Inflammatory macrophage (primary cell): Measurements from ENCODE around the gene FSCN2.
"Not testable (repeated sequence)": the region's sequence is repeated elsewhere in the genome, so short reads cannot be mapped to it uniquely, and the experiment has no call there.

Experiments
- DNase-seq, 2 donors: peaks; one replicate each; pipeline ENCODE4 v3.0.0-alpha.2; 2020 to 2022

FSCN2 gene

DNA sequence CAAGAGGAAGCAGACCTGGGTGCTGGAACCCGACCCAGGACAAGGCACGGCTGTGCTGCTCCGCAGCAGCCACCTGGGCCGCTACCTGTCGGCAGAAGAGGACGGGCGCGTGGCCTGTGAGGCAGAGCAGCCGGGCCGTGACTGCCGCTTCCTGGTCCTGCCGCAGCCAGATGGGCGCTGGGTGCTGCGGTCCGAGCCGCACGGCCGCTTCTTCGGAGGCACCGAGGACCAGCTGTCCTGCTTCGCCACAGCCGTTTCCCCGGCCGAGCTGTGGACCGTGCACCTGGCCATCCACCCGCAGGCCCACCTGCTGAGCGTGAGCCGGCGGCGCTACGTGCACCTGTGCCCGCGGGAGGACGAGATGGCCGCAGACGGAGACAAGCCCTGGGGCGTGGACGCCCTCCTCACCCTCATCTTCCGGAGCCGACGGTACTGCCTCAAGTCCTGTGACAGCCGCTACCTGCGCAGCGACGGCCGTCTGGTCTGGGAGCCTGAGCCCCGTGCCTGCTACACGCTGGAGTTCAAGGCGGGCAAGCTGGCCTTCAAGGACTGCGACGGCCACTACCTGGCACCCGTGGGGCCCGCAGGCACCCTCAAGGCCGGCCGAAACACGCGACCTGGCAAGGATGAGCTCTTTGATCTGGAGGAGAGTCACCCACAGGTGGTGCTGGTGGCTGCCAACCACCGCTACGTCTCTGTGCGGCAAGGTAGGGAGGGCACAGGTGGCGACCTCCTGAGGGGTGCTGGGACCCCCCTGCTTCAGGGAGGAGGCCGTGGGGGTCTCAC, 667 bp downstream of the FSCN2 start:
- no peak for DNase-seq

DNA sequence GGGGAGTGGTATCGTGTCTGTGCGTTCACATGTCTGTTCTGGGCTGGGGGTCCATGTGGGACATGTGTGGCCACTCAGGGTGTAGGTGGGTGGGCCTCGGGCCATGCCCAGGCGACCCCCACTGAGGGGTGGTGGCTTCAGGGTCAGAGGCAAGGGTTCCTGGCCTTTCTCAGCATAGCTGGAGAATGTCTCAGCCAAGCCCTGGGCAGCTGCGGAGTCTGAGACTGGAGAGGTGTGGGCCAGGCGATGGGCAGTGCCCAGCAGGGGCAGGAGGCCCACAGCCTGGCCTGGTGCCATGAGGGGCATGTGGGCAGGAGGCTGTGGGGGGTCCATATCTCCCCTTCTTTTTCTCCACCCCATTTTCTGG, 1.2 kb downstream of the FSCN2 start:
- DNase-seq, result no peak

DNA sequence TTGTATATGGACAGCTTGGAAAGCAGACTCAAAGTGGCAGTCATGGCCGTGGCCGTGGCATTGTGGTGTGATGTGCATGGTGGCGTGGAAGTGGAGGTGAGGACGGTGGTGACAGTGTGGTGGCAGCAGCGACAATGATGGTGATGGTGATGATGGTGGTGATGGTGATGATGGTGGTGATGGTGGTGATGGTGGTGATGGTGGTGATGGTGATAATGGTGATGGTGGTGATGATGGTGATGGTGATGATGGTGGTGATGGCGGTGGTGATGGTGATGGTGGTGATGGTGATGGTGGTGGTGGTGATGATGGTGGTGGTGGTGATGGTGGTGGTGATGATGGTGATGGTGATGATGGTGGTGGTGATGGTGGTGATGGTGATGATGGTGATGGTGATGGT, 2.8 kb downstream of the FSCN2 start:
- not testable (repeated sequence) for DNase-seq

DNA sequence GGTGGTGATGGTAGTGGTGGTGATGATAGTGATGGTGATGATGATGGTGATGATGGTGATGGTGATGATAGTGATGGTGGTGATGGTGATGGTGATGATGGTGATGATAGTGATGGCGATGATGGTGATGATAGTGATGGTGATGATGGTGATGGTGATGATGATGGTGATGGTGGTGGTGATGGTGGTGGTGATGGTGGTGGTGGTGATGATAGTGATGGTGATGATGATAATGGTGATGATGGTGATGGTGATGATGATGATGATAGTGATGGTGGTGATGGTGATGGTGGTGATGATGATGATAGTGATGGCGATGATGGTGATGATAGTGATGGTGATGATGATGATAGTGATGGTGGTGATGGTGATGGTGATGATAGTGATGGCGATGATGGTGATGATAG, 3.8 kb downstream of the FSCN2 start:
- not testable (repeated sequence) for DNase-seq

DNA sequence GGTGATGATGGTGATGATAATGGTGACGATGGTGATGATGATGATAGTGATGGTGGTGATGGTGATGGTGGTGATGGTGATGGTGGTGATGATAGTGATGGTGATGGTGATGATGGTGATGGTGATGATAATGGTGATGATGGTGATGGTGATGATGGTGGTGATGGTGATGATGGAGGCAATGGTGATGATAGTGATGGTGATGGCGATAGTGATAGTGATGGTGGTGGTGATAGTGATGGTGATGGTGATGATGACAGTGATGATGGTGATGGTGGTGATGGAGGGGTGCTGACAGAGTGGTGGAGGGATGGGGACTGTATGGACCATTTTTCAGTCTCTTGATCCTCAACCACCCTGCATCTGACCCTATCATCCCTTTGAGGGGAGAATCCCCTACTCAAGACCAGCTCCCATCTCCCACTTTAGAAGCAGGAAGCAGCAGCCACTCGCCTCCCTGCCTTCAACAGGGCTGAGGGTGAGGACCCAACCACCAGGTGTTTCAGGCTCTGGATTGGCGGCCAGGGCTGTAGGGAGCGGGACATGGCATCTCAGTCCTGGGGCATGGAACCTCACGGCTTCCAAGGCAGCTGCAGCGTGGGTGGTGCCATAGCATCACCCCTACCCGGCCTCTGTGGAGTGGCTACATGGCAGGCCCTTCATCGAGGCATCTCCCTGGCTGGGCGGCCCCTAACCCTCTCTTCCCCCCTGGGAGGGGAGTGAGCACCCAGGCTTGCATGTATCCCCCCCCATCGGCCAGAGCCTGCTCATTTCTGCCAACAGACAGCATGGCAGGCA, 4.5 kb downstream of the FSCN2 start:
- DNase-seq, result no peak

DNA sequence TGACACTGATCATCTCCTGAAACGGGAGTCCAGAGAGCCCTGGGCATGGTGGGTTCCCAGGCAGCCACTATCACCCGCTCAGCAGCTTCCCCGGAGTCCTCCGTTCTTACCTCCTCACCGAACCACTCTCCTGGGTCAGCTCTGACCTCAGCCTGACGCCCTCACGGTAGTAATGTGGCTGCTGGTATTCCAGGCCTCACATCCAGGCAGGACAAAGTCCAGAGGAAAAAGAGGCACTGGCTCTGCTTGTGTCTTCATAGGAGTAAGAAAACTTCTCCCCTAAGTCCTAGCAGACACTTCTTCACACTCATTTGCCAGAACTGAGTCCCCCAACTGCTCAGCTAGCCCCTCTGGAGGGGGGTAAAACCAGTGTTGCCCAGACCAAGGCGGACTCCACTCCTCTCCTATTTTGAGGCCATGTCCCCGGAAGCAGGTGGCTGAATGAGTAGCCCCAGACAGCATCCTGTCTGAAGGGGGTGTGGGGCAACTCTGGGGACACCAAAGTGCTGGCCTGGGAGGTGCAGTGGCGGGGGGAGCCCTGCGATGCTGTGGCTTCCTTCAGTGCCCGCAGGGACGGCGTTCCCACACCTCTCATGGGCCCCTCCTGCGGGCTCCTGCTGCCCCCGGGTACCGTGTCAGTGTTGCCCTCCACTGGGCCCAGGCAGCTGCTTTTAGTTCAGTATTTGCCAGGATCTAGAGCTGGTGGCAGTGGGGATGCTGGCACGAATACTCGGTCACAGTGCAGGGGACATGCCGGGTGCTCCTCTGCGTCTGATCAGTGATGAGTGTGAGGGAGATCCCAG, 5.4 kb downstream of the FSCN2 start:
- DNase-seq, result no peak

DNA sequence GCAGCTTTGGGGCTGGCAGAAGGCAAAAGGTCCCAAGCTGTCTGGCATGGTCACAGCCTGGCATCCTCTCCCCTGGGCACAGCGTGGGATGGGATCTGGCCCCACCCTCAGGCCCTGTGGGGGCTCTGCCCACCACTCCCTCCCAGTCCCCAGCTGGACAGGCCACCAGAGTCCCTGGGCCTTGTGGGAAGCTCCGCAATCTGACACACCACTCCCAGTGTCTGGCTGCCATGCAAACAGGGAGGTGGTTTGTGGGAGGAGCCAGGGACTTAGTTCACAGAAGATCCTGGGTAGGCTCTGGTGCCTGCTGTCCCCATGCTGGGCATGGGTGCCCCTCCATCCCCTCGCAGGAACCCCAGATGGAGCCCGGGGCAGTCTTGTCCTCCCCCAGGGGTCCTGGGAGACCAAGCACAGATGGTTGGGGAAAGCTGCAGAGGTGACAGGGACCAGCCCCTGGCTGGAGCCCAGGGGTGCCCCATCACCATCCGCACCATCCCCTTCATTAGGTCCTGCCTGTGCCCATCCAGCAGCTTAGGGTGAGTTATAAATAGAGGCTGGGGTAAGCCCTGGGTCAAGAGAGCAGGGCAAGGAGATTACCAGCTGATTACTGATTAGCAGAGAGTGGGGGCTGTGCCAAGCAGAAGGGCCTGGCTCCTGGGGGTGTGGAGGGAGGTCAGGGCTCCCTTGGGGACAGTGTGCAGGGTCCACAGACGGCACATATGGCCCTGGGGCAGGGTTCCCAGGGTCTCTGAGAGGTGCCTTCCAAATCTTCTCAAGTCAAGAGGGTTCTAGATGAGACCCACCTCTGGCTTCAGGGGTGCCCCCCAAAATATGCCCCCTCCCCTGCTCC, 6.2 kb downstream of the FSCN2 start:
- no peak for DNase-seq

DNA sequence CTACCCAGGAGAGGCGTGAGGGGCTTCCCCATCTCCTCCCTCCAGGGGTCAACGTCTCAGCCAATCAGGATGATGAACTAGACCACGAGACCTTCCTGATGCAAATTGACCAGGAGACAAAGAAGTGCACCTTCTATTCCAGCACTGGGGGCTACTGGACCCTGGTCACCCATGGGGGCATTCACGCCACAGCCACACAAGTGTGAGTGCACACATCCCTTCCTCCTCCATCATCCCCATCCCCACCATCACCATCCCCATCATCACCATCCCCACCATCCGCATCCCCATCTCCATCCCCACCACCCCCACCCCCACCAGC, 6.8 kb downstream of the FSCN2 start:
- DNase-seq, result no peak

DNA sequence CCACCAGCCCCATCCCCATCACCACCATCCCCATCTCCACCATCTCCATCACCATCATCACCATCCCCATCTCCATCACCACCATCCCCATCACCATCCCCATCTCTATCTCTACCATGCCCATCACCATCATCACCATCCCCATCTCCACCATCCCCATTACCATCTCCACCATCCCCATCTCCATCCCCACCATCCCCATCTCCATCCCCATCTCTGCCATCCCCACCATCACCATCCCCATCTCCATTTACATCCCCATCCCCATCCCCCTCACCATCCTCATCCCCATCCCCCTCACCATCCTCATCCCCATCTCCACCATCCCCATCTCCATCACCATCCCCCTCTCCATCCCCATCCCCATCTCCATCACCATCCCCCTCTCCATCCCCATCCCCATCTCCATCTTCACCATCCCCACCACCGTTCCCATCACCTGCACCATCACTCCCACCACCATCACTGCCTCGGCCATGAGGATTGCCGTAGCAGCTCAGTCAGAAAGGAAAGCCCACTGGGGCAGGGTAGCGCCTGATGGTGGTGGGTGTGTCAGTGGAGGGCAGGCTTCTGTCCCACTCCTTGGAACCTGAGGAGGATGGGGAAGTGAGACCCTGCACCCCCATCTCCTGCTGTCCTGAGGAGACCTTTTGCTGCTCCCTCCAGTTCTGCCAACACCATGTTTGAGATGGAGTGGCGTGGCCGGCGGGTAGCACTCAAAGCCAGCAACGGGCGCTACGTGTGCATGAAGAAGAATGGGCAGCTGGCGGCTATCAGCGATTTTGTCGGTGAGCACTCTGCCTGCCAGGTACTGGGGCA, 7.5 kb downstream of the FSCN2 start:
- DNase-seq, result no peak

DNA sequence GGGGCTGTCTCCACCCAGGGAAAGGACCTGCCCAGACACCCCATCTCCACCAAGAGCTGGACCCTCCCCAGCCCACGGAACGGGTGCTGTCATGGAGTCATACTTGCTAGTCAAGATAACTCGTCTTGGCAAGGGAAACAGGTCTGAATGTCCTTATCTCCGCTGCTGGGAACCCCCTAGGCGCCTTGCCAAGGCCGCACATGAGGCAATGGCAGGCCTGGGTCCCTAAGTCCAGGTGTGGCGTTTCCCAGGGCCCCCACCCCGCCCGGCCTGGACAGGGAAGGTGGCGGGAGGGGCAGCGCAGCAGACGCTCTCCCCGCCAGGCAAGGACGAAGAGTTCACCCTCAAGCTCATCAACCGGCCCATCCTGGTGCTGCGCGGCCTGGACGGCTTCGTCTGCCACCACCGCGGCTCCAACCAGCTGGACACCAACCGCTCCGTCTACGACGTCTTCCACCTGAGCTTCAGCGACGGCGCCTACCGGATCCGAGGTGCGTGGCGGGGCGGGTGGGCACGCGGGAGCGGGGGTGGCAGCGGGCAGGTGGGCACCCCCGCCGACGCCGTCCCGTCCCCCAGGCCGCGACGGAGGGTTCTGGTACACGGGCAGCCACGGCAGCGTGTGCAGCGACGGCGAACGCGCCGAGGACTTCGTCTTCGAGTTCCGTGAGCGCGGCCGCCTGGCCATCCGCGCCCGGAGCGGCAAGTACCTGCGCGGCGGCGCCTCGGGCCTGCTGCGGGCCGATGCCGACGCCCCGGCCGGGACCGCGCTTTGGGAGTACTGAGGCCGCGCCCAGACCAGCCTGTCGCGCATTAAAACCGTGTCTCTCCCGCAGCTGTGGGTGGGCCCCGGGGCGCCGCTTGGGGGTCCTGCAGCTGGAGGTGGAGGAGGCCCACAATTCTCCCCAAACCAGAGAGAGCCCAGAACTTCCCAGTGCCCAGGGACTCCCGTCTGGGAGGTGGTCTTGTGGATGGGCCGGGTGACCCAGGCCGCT, 8.4 kb downstream of the FSCN2 start:
- DNase-seq, result peak in 1 of 2 donors; percentile 10

DNA sequence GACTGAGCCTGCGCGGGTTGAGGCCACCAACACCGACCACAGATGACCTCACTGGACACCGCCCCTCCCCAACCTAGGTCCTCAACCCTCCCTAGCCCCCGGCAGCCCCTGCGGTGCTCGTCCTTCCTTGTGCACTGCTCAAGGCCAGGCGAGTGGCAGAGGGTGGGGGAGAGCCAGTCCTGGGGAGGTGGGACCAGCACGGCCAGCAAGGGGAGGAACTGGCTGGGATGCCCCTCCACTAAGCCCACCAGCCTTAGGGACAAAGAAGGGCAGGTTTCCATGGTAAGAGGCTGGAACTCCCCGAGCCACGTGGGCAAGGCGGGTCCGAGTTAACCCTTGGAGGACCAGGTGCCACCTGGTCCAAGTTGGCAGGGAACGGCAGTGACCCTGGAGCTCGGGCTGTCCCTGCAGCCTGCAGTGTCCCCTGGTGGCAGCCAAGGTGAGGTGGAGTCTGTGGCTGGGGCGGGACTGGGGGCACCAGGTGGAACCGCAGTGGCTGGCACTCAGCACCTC, 9.2 kb downstream of the FSCN2 start:
- peak in 1 of 2 donors; percentile 21 for DNase-seq

DNA sequence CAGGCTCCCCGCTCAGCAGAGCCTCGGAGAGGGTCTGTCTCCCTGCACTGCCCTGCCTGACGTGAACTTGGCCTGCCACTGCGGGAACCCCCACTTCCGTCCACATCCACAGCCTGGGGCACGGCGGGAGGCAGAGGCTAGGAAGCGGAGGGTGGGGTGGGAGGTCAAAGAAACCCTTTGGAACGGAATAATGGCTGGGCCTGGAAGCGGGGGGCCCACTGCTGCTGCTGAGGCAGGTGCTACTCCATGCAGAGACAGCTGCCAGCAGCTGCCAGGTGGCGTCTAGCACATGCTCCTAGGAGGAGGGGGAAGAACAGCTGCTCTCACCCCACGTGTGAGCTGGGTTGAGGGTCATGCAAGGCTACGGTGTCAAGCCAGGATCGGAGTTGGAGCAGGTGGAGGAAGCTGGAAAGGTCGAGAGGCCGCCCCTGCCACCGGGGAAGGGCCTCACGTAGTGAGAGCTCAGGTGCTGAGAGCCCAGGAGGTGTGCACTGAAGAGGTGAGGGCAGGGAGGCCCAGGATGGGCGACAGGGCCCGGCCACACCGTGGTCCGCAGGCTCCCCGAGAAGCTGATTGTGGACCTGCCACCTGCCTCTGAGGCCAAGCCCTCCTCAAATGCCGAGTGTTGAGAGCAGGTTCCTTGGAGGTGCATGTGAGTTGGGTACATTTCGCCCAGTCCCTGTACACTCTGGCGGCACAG, 9.8 kb downstream of the FSCN2 start:
- DNase-seq, result no peak

DNA sequence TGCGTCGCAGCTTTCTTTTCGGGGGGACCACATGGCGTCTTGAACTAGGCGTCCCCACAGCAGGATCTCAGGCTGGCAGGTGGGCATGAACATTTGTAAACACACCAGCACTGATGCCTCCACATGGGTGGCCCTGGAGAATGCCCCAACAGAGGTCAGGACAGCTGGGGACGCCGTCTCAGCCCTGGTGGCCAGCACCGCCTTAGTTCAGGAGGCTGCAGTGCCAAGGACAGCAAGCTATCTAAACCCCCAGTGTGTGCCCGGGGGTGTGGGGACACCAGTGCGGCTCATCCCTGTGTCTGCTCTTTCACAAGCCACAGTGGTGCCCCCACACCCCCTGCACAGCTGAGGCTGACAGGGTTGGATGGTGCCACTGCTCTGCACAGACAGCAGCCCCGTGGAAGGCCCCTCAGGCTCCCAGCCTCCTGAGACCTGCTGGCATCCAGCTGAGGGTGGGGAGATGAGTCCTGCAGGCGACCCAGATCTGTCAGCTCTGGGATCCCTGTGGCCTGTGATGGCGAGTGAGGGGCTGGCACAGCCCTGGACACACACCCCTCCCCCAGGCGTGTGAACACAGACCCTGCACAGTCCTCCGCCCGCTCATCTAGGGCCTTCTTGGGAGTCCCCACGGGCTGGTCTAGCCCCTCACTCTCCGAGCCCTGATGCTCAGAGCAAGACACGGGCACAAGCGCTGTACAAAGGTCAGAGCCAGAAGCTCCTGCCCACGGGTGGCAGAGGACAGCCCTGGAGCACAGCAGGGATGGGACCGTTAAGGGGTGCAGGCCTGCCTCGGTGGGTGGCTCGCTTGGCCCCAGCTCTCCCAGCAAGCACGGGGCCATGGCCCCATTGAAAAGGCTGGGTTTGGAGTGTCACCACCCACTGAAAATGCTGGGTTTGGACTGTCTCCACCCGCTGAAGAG, 10.7 kb downstream of the FSCN2 start:
- DNase-seq, result no peak

DNA sequence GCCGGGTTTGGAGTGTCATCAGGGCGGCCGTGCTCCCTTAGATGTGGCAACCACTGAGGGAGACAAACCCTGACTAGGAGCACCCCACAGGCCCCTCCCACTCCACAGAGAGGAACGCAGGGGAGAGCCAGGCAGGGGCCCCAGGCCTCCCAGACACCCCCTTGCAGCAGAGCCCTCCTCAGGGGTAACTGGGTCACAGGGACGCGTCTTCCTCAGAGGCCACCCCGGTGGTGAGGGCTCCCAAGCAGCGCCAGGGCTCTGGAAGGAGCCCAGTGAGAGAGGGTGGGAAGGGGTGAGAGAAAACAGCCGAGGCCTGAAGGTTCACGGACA, 11.4 kb downstream of the FSCN2 start:
- DNase-seq, result no peak

DNA sequence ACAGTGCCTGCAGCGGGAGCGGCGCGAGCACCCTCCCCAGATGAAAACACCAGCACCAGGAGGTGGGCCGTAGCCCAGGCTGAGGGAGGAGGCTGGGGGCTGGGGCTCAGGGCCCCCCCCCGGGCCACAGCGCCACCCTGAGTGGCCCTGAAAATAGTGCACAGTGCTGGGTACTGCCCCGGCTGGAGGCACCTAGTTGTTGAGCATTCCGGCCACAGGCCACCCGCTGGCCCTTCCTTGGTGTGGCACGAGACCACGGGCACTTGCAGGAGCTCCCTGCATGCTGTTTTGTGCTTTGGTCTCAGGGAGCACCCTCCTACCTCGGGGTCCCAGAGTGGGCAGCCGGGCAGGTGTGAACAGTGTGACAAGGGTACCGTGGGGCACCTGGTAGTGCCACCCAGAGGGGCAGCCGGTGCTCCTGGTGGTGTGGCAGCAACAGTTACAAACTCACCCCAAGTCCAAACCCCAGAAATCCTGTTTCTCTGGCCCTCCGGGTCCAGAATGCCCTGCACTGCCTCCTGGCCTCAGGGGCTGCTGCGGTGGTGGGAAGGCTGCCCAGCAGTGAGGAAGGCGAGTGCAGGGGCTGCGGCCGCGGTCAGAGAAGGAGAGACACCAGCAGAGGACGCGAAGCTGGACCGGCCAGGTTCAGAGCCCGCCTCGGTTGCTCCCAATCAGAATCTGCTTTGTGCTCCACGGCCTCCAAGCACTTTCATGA, 11.9 kb downstream of the FSCN2 start:
- no peak for DNase-seq

DNA sequence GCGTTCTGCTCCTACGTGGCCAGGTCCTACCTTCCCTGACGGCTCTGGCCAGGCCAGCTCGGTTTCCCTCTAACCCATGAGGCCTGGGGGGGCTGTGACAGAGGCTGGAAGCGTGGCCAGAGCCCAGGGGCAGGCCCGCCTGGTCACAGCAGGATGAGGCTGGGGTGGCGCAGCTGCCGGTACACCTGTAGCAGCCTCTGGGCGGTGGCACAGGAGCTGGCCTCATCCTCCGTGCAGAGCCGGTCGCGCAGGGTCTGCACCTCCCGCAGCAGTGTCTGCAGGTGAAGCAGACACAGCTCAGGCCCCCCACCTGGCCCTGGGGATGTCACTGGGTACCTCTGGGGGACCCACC, 12.5 kb downstream of the FSCN2 start:
- DNase-seq, result no peak

DNA sequence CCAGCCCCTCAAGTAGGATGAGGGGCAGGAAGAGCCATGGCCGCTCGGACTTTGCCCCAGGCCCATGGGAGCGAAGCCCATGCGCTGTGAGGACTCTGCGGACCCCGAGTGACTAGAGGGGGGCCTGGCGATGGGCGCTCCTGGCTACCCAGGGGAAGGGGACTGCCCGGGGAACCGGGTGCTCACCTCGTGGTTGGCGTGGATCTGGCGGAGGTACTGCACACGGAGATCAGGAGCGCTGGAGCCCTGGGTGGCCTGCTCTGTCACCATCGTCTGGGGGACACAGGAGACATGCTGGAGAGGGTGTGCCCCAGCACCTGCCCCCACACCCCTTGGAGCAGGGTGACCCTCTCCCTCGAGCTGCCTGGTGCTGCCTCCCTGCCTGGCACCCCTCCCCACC, 12.9 kb downstream of the FSCN2 start:
- DNase-seq, result no peak
